Measurements from ENCODE around the gene WDFY4.

- TF ChIP-seq POLR2A (IDR thresholded peaks at IDR 0.05) (no peak), CTCF (IDR thresholded peaks at IDR 0.05) (no peak)
These were observed 254.4 kb downstream of the WDFY4 start for GRCh38 chr10:48938990-48939536.
